ENCODE results near the gene IHH. TPM values are rescaled to one million over a fixed set of nuclear protein-coding genes. Genes with fewer than 3 reads are reported as not detected.
A peak's percentile ranks its signal among the peaks of the same experiment; 100 is the strongest.

IHH gene
- 0.11 TPM in 1 of 2 replicates, not detected in the other for total RNA-seq (2021)
- long read RNA-seq: 0 reads

DNA sequence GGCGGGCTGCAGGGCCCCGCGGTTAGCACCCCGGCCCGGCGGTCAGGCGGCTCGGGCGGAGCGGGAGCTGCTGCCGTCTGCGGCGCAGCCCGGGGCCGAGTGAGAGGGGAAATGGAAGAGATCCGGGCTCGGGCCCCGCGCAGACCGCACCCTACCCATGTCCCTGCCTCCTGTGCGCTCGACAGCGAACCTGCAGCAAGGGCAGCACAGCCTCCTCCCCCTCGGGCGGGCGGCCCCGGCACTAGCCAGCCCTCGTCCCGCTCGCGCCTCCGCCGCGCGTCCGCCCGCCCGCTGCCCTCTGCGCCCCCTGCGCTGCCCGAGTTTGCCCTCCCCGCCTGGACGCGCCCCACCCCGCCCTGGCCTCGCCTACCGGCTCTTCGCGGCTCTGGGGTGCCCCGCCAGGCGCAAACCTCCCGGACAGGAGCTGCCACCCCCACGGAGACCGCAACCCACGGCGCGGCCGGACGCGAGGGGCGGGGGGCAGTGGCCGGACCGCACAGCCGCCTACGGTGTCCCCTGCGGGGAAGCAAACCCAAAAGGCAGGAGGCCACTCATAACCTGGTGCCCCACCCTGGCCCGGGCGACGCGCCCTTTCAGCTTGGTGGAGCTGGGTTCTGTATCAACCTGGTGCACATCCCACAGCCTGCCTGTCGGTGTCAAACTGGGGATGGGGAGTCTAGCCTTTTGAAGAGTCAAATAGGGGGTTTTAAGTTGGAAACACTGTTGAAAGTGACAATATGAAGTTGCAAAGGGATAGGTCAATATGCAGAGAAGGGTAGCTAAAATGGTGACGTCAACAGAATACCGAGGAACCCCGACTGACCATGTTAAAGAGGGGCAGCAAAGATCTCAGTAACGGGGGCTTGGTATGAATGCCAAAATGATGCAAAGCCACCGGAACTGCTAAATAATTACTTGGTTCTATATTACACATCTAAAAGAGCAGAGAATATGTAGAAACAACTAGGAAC, at the start of gene IHH:
Gene IHH, minus strand, starts transcription at position 101 of the 971 bp plus-strand sequence. CDS start 454 bp downstream, outside the sequence.
- peaks cover 66% of the 10 kb centered on the region for H3K27me3 ChIP-seq (ENCODE audit: insufficient read depth, low read length)
- Mint-ChIP-seq H3K4me3 (peak within 1 kb of the TSS; percentile 42 to 75), H3K27ac (no peak within 1 kb of the TSS), H3K36me3 (ENCODE audit: insufficient read depth in 1 of 3, low read depth in 3 of 3) (no peaks in the 10 kb centered on the region), H3K4me1 (peaks cover 29 to 42% of the 10 kb centered on the region in 2 experiments), H3K9me3 (peaks cover 0 to 3% of the 10 kb centered on the region in 2 experiments; a peak in 2 of 5 replicates), H3K27me3 (ENCODE audit: low read depth) (peaks cover 91% of the 10 kb centered on the region)
- H3K4me1 ChIP-seq (ENCODE audit: insufficient read depth, low read length): no peaks in the 10 kb centered on the region
- H3K9me3 ChIP-seq (ENCODE audit: control insufficient read depth, low read depth, low read length): no peaks in the 10 kb centered on the region
- peak; percentile 56 for DNase-seq
- H4K20me1 ChIP-seq (ENCODE audit: control insufficient read depth, insufficient read depth, insufficient read length): no peaks in the 10 kb centered on the region
- H3K23me2 ChIP-seq (ENCODE audit: insufficient read length, low read depth, low read length, poor library complexity, severe bottlenecking): peaks cover 3% of the 10 kb centered on the region
- no peak within 1 kb of the TSS for H4K91ac ChIP-seq (ENCODE audit: insufficient read length, low read depth, low read length)
- H3K27ac ChIP-seq (ENCODE audit: insufficient read length, low read depth, low read length): no peak within 1 kb of the TSS
- H3K56ac ChIP-seq (ENCODE audit: insufficient read length, low read depth, low read length): no peak within 1 kb of the TSS
- TF ChIP-seq, protein P1, sequence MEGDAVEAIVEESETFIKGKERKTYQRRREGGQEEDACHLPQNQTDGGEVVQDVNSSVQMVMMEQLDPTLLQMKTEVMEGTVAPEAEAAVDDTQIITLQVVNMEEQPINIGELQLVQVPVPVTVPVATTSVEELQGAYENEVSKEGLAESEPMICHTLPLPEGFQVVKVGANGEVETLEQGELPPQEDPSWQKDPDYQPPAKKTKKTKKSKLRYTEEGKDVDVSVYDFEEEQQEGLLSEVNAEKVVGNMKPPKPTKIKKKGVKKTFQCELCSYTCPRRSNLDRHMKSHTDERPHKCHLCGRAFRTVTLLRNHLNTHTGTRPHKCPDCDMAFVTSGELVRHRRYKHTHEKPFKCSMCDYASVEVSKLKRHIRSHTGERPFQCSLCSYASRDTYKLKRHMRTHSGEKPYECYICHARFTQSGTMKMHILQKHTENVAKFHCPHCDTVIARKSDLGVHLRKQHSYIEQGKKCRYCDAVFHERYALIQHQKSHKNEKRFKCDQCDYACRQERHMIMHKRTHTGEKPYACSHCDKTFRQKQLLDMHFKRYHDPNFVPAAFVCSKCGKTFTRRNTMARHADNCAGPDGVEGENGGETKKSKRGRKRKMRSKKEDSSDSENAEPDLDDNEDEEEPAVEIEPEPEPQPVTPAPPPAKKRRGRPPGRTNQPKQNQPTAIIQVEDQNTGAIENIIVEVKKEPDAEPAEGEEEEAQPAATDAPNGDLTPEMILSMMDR (conservative IDR thresholded peaks at IDR 0.05): no peak
- no peak within 1 kb of the TSS for H2AK5ac ChIP-seq (ENCODE audit: insufficient read length, low read length)
- no peak within 1 kb of the TSS for H2AFZ ChIP-seq (ENCODE audit: low read length)
- no peak within 1 kb of the TSS for H2BK12ac ChIP-seq (ENCODE audit: insufficient read length, low read depth, low read length)
- no peak within 1 kb of the TSS for H2BK5ac ChIP-seq (ENCODE audit: insufficient read length, low read length)
- H3T11ph ChIP-seq (ENCODE audit: low read length): no peak within 1 kb of the TSS
- H3K18ac ChIP-seq (ENCODE audit: insufficient read length, low read depth, low read length): no peak within 1 kb of the TSS
- H3K23ac ChIP-seq (ENCODE audit: insufficient read length, low read depth, low read length): no peak within 1 kb of the TSS
- no peak within 1 kb of the TSS for H2BK15ac ChIP-seq (ENCODE audit: low read depth, low read length)
- H3K79me2 ChIP-seq (ENCODE audit: insufficient read depth, low read length): no peaks in the 10 kb centered on the region
- no peak within 1 kb of the TSS for H3K9ac ChIP-seq (ENCODE audit: extremely low read depth, insufficient read length, low read length)
- H4K5ac ChIP-seq (ENCODE audit: insufficient read length, low read depth, low read length): no peak within 1 kb of the TSS
- no peak within 1 kb of the TSS for H4K8ac ChIP-seq (replicated peaks; ENCODE audit: insufficient read length, low read depth, low read length)
- no peak within 1 kb of the TSS for H3K4ac ChIP-seq (ENCODE audit: low read depth, low read length)
- no CpG with 5 or more reads among the region's 76 CpGs for WGBS (ENCODE audit: extremely low coverage, insufficient read length, low lambda C conversion rate)
- H3K79me1 ChIP-seq (ENCODE audit: insufficient read depth, low read depth, low read length, poor library complexity, severe bottlenecking): no peaks in the 10 kb centered on the region
- H2BK20ac ChIP-seq (ENCODE audit: low read depth, low read length, poor library complexity, severe bottlenecking): no peak within 1 kb of the TSS
- H3K4me2 ChIP-seq (ENCODE audit: insufficient read depth, insufficient read length, low read length): peak within 1 kb of the TSS; percentile 48
- no peak within 1 kb of the TSS for H2BK120ac ChIP-seq (ENCODE audit: low read depth, low read length, poor library complexity, severe bottlenecking)
- no peak within 1 kb of the TSS; the same call in 1 of the 2 replicates for H3K14ac ChIP-seq (ENCODE audit: insufficient read depth, low read length)
